HCT116 (cell line): ENCODE results near the gene DPH2. TPM values are rescaled to one million over a fixed set of nuclear protein-coding genes. Genes with fewer than 3 reads are reported as not detected.

Source experiments
- ATAC-seq: fragments of 200-7000 bp; cut with Tn5 transposase; 2 replicates; pipeline ENCODE4 v1.9.1; 2020; ENCODE audit warnings: mild to moderate bottlenecking, moderate library complexity
- BruUV-seq: library from RNA; stranded (reverse); fragments of 400-500 nt; replicated peaks from 2 replicates; lab custom pipeline; 2021; lab: Mats Ljungman, UMichigan
- CTCF ChIA-PET: fragments of 300-600 bp; sonication (Branson Sonifier 250); formaldehyde crosslinking; loops from one replicate; lab custom pipeline; 2021; ENCODE audit warnings: antibody characterized with exemption; lab: Charles Lee
- POLR2A ChIA-PET: fragments of 300-600, 350-600 bp; sonication (Branson Sonifier 250); formaldehyde crosslinking; loops from one replicate; lab custom pipeline; 2021; ENCODE audit warnings: antibody characterized with exemption; lab: Charles Lee
- RAD21 ChIA-PET, 2 experiments: fragments of 300-600 bp; sonication (Branson Sonifier 250); formaldehyde crosslinking; loops; one replicate each; lab custom pipeline; 2023; ENCODE audit warnings: low total read pairs in 2 of 2; ENCODE audit not compliant: uncharacterized antibody in 2 of 2, unreplicated experiment in 2 of 2, low non-redundant PET in 1 of 2; lab: Charles Lee
- DNase-seq: peaks from one replicate; pipeline ENCODE4 v3.0.0-alpha.2; 2010; ENCODE audit warnings: low read depth, low spot score
- H2AFZ ChIP-seq: fragments of 200-600 bp; shearing (Covaris generic), sonication (generic); 2 replicates; pipeline ENCODE4 v1.6.1; 2017; ENCODE audit warnings: low read depth, mixed run types, mixed read lengths, antibody characterized with exemption, low read length; ENCODE audit not compliant: poor library complexity, severe bottlenecking
- H3K27ac ChIP-seq: 2 replicates; pipeline ENCODE4 v1.5.1; 2012; ENCODE audit warnings: low read depth, low read length
- H3K27me3 ChIP-seq: fragments of 200-600 bp; sonication (generic); 2 replicates; pipeline ENCODE4 v1.6.1; 2016; ENCODE audit warnings: mixed run types, low read length, mixed read lengths; ENCODE audit not compliant: insufficient read depth
- H3K36me3 ChIP-seq, 2 experiments: fragments of 200-500 bp in 1 of 2; fragments of 200-600 bp in 1 of 2; sonication (Bioruptor generic) in 1 of 2; sonication (generic) in 1 of 2; 2 replicates each; pipeline versions ENCODE4 v1.5.1 to v1.6.1; 2014 to 2016; ENCODE audit warnings: low read length in 2 of 2, inconsistent platforms in 1 of 2, mixed read lengths in 1 of 2, mixed run types in 1 of 2; ENCODE audit not compliant: insufficient read depth in 2 of 2, control insufficient read depth in 1 of 2
- H3K4me1 ChIP-seq, 2 experiments: fragments of 200-600 bp in 1 of 2; sonication (generic) in 1 of 2; 2 replicates each; pipeline versions ENCODE4 v1.5.1 to v1.6.1; 2012 to 2017; ENCODE audit warnings: low read length in 2 of 2, inconsistent platforms in 1 of 2, mild to moderate bottlenecking in 1 of 2, mixed read lengths in 1 of 2, mixed run types in 1 of 2, moderate library complexity in 1 of 2; ENCODE audit not compliant: insufficient read depth in 2 of 2, control insufficient read depth in 1 of 2
- H3K4me2 ChIP-seq: fragments of 200-600 bp; sonication (generic); 2 replicates; pipeline ENCODE4 v1.6.1; 2017; ENCODE audit warnings: mixed run types, low read length, mixed read lengths
- H3K4me3 ChIP-seq, 2 experiments: fragments of 200-600 bp in 1 of 2; sonication (generic) in 1 of 2; replicated peaks in 1 of 2; 2 replicates each; pipeline ENCODE4 v1.5.1; 2011 to 2016; ENCODE audit warnings: low read length in 2 of 2, control low read depth in 1 of 2, low read depth in 1 of 2, mild to moderate bottlenecking in 1 of 2, mixed read lengths in 1 of 2, mixed run types in 1 of 2
- H3K79me2 ChIP-seq: fragments of 200-600 bp; sonication (generic); 2 replicates; pipeline ENCODE4 v1.6.1; 2017; ENCODE audit warnings: mild to moderate bottlenecking, mixed run types, low read length, moderate library complexity, mixed read lengths; ENCODE audit not compliant: insufficient read depth
- H3K9ac ChIP-seq: fragments of 200-600 bp; sonication (generic); 2 replicates; pipeline ENCODE4 v1.6.1; 2016; ENCODE audit warnings: low read length, mixed read lengths
- H3K9me2 ChIP-seq: fragments of 200-600 bp; sonication (generic), shearing (Covaris generic); 2 replicates; pipeline ENCODE4 v1.6.1; 2017; ENCODE audit warnings: mixed run types, mild to moderate bottlenecking, moderate library complexity; ENCODE audit not compliant: insufficient read depth
- H3K9me3 ChIP-seq, 2 experiments: fragments of 200-500 bp in 1 of 2; fragments of 200-600 bp in 1 of 2; sonication (Bioruptor generic) in 1 of 2; sonication (generic) in 1 of 2; 2 replicates each; pipeline ENCODE4 v1.6.1; 2014 to 2017; ENCODE audit warnings: low read length in 2 of 2, mixed read lengths in 2 of 2, inconsistent platforms in 1 of 2, low read depth in 1 of 2, mild to moderate bottlenecking in 1 of 2, mixed run types in 1 of 2, moderate library complexity in 1 of 2; ENCODE audit not compliant: control insufficient read depth in 1 of 2, insufficient read depth in 1 of 2
- H4K20me1 ChIP-seq: fragments of 200-600 bp; sonication (generic), shearing (Covaris generic); 2 replicates; pipeline ENCODE4 v1.6.1; 2017; ENCODE audit warnings: mixed run types, mild to moderate bottlenecking, moderate library complexity; ENCODE audit not compliant: insufficient read depth
- CBX3 ChIP-seq: IDR thresholded peaks from 2 replicates; pipeline ENCODE4 v1.6.1; 2012; ENCODE audit warnings: low read depth
- CEBPB ChIP-seq: IDR thresholded peaks from 2 replicates; pipeline ENCODE4 v1.6.1; 2012; ENCODE audit warnings: low read depth
- EGR1 ChIP-seq: IDR thresholded peaks from 2 replicates; pipeline ENCODE4 v1.6.1; 2012; ENCODE audit warnings: low read depth
- ELF1 ChIP-seq: IDR thresholded peaks from 2 replicates; pipeline ENCODE4 v1.6.1; 2012; ENCODE audit warnings: low read depth, borderline replicate concordance
- EZH2 ChIP-seq: fragments of 200-600 bp; sonication (generic); IDR thresholded peaks from 2 replicates; pipeline ENCODE4 v1.6.1; 2017; ENCODE audit warnings: antibody characterized with exemption, mixed run types
- FOSL1 ChIP-seq: IDR thresholded peaks from 2 replicates; pipeline ENCODE4 v1.6.1; 2012; ENCODE audit warnings: low read depth
- JUND ChIP-seq: IDR thresholded peaks from 2 replicates; pipeline ENCODE4 v1.6.1; 2012
- POLR2A ChIP-seq: IDR thresholded peaks from 2 replicates; pipeline ENCODE4 v1.7.0; 2011; ENCODE audit warnings: borderline replicate concordance; ENCODE audit not compliant: insufficient read depth, insufficient read length; ENCODE audit errors: extremely low read depth
- POLR2AphosphoS5 ChIP-seq: IDR thresholded peaks from 2 replicates; pipeline ENCODE4 v1.6.1; 2011; ENCODE audit warnings: mild to moderate bottlenecking, low read depth, low read length, moderate library complexity
- SIN3A ChIP-seq: IDR thresholded peaks from 2 replicates; pipeline ENCODE4 v1.6.1; 2012; ENCODE audit warnings: low read depth
- SP1 ChIP-seq: IDR thresholded peaks from 2 replicates; pipeline ENCODE4 v1.6.1; 2012; ENCODE audit warnings: low read depth
- TCF7L2 ChIP-seq: IDR thresholded peaks from 2 replicates; pipeline ENCODE4 v1.7.0; 2011; ENCODE audit warnings: borderline replicate concordance, inconsistent platforms; ENCODE audit not compliant: insufficient read depth, insufficient read length; ENCODE audit errors: extremely low read depth
- YY1 ChIP-seq: IDR thresholded peaks from 2 replicates; pipeline ENCODE4 v1.6.1; 2011; ENCODE audit warnings: low read length, low read depth, moderate library complexity, mild to moderate bottlenecking; ENCODE audit not compliant: insufficient replicate concordance; ENCODE audit errors: extremely low read depth
- ZFX ChIP-seq: fragments of 450-650 bp; IDR thresholded peaks from 2 replicates; pipeline ENCODE4 v1.6.1; 2017
- ZNF274 ChIP-seq: fragments of 200-500 bp; sonication (Bioruptor generic); IDR thresholded peaks from 2 replicates; pipeline ENCODE4 v1.6.1; 2014; ENCODE audit warnings: mild to moderate bottlenecking, low read depth, low read length, inconsistent platforms
- intact Hi-C: fragments of 100-400 bp; cut with micrococcal nuclease; formaldehyde crosslinking; loops from 2 replicates; pipeline ENCODE4 v1.10.0; 2022
- total RNA-seq: library from RNA; stranded (reverse); gene quantifications from one replicate; pipeline ENCODE4 v1.2.1, GENCODE V29; 2021; ENCODE audit not compliant: unreplicated experiment
- TF ChIP-seq, protein P1 (sequence below): IDR thresholded peaks from 2 replicates; pipeline ENCODE4 v1.6.1; 2012
- TF ChIP-seq, protein P2 (sequence below): IDR thresholded peaks from 2 replicates; pipeline ENCODE4 v1.6.1; 2012; ENCODE audit warnings: low read depth

The DPH2 gene
- total RNA-seq, 1 experiment from 2014 or later = 53.2 TPM

DNA sequence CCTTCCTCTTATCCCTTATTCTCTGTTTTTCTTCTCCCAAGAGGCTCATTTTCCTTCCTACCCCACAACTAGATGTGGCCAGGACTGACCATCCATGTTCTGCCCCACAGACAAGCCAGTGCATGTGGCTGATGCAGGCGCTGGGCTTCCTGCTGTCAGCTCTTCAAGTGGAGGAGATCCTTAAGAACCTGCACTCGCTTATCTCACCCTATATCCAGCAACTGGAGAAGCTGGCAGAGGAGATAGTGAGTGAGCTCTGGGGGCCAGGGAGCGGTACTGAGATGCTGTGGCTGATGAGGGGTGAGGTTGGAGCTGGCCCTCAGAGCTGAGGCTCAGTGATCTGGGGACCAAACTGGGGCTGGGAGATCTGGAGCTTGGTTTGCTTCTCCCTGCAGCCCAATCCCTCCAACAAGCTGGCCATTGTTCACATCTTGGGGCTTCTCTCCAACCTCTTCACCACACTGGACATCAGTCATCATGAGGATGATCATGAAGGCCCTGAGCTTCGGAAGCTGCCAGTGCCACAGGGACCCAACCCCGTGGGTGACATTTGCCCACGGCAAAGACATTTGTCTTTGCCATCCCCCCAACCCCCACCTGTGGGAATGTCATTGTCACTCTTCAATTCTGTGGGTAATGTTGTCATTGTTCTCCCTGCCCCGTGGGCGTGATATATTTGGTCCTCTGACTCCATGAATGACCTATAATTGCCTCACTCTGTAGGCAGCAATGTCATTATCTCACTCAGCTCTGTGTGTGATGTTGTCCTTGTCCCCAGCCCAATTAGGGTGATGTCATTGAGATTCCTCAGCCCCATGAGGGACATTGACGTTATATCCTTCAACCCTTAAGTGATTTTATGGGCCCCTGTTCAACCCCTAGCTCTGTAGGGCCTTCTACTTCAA lies 11.2 kb upstream of the DPH2 start:
- no peak for DNase-seq
- CTCF ChIA-PET = no interaction called here
- RAD21 ChIA-PET = no interaction called here
- no peak overlapping the region for H3K9ac ChIP-seq
- H3K4me3 ChIP-seq = no peak overlapping the region
- H3K27ac ChIP-seq = no peak overlapping the region
- no peaks in the 10 kb centered on the region for H3K9me2 ChIP-seq
- intact Hi-C loops = no loop called here
- H4K20me1 ChIP-seq = no peaks in the 10 kb centered on the region
- no peaks in the 10 kb centered on the region for H3K4me1 ChIP-seq
- no peaks in the 10 kb centered on the region for H3K27me3 ChIP-seq
- H3K4me2 ChIP-seq = no peak overlapping the region
- BruUV-seq = no TSS peak
- H3K79me2 ChIP-seq = no peaks in the 10 kb centered on the region
- TF ChIP-seq FOSL1 = no peak
- no peak for TF ChIP-seq EZH2
- no peak for TF ChIP-seq JUND
- TF ChIP-seq POLR2AphosphoS5 = no peak
- no peak for TF ChIP-seq SP1
- TF ChIP-seq YY1 = no peak
- TF ChIP-seq CEBPB = no peak
- no peak for TF ChIP-seq CBX3
- no peak for TF ChIP-seq ELF1
- TF ChIP-seq ZFX = no peak
- TF ChIP-seq, protein P1, sequence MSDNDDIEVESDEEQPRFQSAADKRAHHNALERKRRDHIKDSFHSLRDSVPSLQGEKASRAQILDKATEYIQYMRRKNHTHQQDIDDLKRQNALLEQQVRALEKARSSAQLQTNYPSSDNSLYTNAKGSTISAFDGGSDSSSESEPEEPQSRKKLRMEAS = no peak
- no peak for TF ChIP-seq EGR1
- no peak for TF ChIP-seq SIN3A
- no peak for TF ChIP-seq POLR2A
- TF ChIP-seq ZNF274 = no peak
- TF ChIP-seq, protein P2, sequence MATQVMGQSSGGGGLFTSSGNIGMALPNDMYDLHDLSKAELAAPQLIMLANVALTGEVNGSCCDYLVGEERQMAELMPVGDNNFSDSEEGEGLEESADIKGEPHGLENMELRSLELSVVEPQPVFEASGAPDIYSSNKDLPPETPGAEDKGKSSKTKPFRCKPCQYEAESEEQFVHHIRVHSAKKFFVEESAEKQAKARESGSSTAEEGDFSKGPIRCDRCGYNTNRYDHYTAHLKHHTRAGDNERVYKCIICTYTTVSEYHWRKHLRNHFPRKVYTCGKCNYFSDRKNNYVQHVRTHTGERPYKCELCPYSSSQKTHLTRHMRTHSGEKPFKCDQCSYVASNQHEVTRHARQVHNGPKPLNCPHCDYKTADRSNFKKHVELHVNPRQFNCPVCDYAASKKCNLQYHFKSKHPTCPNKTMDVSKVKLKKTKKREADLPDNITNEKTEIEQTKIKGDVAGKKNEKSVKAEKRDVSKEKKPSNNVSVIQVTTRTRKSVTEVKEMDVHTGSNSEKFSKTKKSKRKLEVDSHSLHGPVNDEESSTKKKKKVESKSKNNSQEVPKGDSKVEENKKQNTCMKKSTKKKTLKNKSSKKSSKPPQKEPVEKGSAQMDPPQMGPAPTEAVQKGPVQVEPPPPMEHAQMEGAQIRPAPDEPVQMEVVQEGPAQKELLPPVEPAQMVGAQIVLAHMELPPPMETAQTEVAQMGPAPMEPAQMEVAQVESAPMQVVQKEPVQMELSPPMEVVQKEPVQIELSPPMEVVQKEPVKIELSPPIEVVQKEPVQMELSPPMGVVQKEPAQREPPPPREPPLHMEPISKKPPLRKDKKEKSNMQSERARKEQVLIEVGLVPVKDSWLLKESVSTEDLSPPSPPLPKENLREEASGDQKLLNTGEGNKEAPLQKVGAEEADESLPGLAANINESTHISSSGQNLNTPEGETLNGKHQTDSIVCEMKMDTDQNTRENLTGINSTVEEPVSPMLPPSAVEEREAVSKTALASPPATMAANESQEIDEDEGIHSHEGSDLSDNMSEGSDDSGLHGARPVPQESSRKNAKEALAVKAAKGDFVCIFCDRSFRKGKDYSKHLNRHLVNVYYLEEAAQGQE = no peak
- TF ChIP-seq TCF7L2 = no peak
- no peak for ATAC-seq
- H3K36me3 ChIP-seq = peaks cover 0 to 4% of the 10 kb centered on the region in 2 experiments; a peak in 2 of 4 replicates
- H2AFZ ChIP-seq = no peak overlapping the region
- H3K9me3 ChIP-seq = no peaks in the 10 kb centered on the region
- POLR2A ChIA-PET = no interaction called here
